Aortic smooth muscle cell (primary cell): ENCODE measurements around the gene SPDYE3. TPM values are rescaled to one million over a fixed set of nuclear protein-coding genes. Genes with fewer than 3 reads are reported as not detected.

ENCODE experiments used
- total RNA-seq: library from RNA; depleted of rRNA; stranded (reverse); fragments of >200 nt; gene quantifications from 2 replicates; pipeline ENCODE4 v1.2.3, GENCODE V29; 2014

SPDYE3 gene, protein sequence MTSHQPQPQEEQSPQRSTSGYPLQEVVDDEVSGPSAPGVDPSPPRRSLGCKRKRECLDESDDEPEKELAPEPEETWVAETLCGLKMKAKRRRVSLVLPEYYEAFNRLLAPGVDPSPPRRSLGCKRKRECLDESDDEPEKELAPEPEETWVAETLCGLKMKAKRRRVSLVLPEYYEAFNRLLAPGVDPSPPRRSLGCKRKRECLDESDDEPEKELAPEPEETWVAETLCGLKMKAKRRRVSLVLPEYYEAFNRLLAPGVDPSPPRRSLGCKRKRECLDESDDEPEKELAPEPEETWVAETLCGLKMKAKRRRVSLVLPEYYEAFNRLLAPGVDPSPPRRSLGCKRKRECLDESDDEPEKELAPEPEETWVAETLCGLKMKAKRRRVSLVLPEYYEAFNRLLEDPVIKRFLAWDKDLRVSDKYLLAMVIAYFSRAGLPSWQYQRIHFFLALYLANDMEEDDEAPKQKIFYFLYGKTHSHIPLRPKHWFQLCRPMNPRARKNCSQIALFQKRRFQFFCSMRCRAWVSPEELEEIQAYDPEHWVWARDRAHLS
- not detected in 2 replicates for total RNA-seq

DNA sequence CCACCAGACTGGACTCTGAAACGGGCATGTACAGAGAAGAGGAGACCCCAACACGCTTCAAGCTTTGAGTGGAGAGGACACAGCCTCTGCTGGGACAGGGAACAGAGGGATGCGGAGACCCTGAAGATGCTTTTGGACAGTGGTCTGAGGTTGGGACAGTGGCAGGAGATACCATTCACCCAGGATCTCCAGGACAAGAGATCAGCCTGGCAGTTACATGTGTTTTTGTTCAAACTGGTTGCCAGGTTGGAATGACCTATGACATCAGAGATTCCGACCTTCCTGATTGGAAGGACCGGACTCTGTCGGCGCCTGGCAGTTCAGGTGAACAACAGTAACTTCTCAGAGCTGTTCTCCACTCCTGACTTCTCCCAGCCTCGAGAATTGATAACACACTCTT lies at the start of gene SPDYE3:
TSS of gene SPDYE3 (plus strand) at position 301 of the 400 bp plus-strand sequence. CDS start 184 bp downstream, outside the sequence.

DNA sequence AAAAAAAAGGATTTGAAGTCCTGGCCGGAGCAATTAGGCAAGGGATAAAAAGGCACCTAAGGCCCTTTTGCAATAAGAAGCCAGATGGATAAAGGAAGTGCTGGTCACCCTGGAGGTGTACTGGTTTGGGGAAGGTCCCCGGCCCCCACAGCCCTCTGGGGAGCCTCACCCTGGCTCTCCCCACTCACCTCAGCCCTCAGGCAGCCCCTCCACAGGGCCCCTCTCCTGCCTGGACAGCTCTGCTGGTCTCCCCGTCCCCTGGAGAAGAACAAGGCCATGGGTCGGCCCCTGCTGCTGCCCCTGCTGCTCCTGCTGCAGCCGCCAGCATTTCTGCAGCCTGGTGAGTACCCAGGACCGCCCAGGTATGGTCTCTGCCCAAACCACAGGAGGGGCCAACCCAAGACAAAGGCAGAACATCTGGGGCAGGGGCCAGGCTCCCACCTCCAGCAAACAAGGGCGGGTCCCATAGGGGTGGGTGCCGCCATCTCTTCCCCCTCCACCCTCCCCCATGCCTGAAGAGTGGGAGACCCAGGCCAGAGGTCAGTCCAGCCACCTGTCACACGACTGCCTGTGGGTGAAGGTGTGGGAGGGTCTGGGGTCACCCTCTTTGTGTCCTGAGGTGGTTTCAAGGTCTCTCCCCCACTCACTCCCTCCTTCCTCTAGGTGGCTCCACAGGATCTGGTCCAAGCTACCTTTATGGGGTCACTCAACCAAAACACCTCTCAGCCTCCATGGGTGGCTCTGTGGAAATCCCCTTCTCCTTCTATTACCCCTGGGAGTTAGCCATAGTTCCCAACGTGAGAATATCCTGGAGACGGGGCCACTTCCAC lies 50.7 kb downstream of the SPDYE3 start, which contains the start of gene PILRB:
TSS of gene PILRB (plus strand) at position 91 of the 830 bp plus-strand sequence. CDS start at position 277, 186 bp downstream.

Other genes starting within 250 kb of the SPDYE3 start
- 17.7 and 22.3 TPM in 2 replicates for gene ZNF3, start 226.0 kb upstream of the SPDYE3 start, total RNA-seq
- 120 TPM in 2 replicates for gene COPS6, start 218.7 kb upstream of the SPDYE3 start, total RNA-seq
- 48.7 and 92.6 TPM in 2 replicates for gene MCM7, start 206.3 kb upstream of the SPDYE3 start, total RNA-seq
- 24.2 and 24.6 TPM in 2 replicates for gene AP4M1, start 206.1 kb upstream of the SPDYE3 start, total RNA-seq
- gene TAF6, start 188.3 kb upstream of the SPDYE3 start, total RNA-seq, result 22.3 and 25.1 TPM in 2 replicates
- 35.3 and 43.7 TPM in 2 replicates for gene CNPY4, start 188.1 kb upstream of the SPDYE3 start, total RNA-seq
- gene MBLAC1, start 180.7 kb upstream of the SPDYE3 start, total RNA-seq, result 2.5 and 3.2 TPM in 2 replicates
- 167 and 169 TPM in 2 replicates for gene LAMTOR4, start 158.8 kb upstream of the SPDYE3 start, total RNA-seq
- gene TRAPPC14, start 149.0 kb upstream of the SPDYE3 start, total RNA-seq, result 7.6 and 10.8 TPM in 2 replicates
- 1.3 and 2.1 TPM in 2 replicates for gene GAL3ST4, start 139.1 kb upstream of the SPDYE3 start, total RNA-seq
- gene GPC2, start 130.3 kb upstream of the SPDYE3 start, total RNA-seq, result 0.40 and 0.99 TPM in 2 replicates
- gene STAG3, start 129.8 kb upstream of the SPDYE3 start, total RNA-seq, result 0.92 and 1.1 TPM in 2 replicates
- not detected in 2 replicates for gene PVRIG, start 87.8 kb upstream of the SPDYE3 start, total RNA-seq
- 7.4 and 9.9 TPM in 2 replicates for gene PILRB, start 50.4 kb downstream of the SPDYE3 start, total RNA-seq
- gene PILRA, start 65.8 kb downstream of the SPDYE3 start, total RNA-seq, result 0.62 TPM in 1 of 2 replicates, not detected in the other
- gene ZCWPW1, start 121.0 kb downstream of the SPDYE3 start, total RNA-seq, result 2.2 and 2.6 TPM in 2 replicates
- 30.6 and 42.9 TPM in 2 replicates for gene MEPCE, start 122.1 kb downstream of the SPDYE3 start, total RNA-seq
- gene PPP1R35, start 128.8 kb downstream of the SPDYE3 start, total RNA-seq, result 10.3 and 14.7 TPM in 2 replicates
- gene SPACDR, start 156.6 kb downstream of the SPDYE3 start, total RNA-seq, result 0.25 and 0.79 TPM in 2 replicates
- gene TSC22D4, start 171.5 kb downstream of the SPDYE3 start, total RNA-seq, result 21.7 and 22.2 TPM in 2 replicates
- 0.13 and 0.19 TPM in 2 replicates for gene NYAP1, start 176.2 kb downstream of the SPDYE3 start, total RNA-seq
- gene AGFG2, start 231.5 kb downstream of the SPDYE3 start, total RNA-seq, result 6.0 and 9.1 TPM in 2 replicates